Cardiac muscle cell (in vitro differentiated cells and primary cell): ENCODE data around the gene ZNF695. TPM values are rescaled to one million over a fixed set of nuclear protein-coding genes. Genes with fewer than 3 reads are reported as not detected.
A peak's percentile ranks its signal among the peaks of the same experiment; 100 is the strongest.

ENCODE experiments used
- DNase-seq, 2 donors: peaks; one replicate each; pipeline versions ENCODE4 v3.0.0 to v3.0.0-alpha.2; 2010 to 2017; ENCODE audit warnings: low read depth in 1 of 2, low spot score in 1 of 2
- H3K27ac ChIP-seq: fragments of 200-600 bp; sonication (generic); 2 replicates; pipeline ENCODE4 v1.5.1; 2016
- H3K27me3 ChIP-seq: fragments of 200-600 bp; sonication (generic); 2 replicates; pipeline ENCODE4 v1.6.0; 2016; ENCODE audit warnings: control low read depth
- H3K36me3 ChIP-seq: fragments of 200-600 bp; sonication (generic); 2 replicates; pipeline ENCODE4 v1.5.1; 2016; ENCODE audit warnings: control low read depth
- H3K4me1 ChIP-seq: fragments of 200-600 bp; sonication (generic); 2 replicates; pipeline ENCODE4 v1.8.1; 2017; ENCODE audit warnings: low read depth, mild to moderate bottlenecking, mixed run types
- H3K4me3 ChIP-seq: fragments of 200-600 bp; sonication (generic); 2 replicates; pipeline ENCODE4 v1.5.1; 2016; ENCODE audit warnings: mild to moderate bottlenecking
- H3K9me3 ChIP-seq: fragments of 200-600 bp; sonication (generic); 2 replicates; pipeline ENCODE4 v1.5.1; 2017; ENCODE audit warnings: low read depth, mild to moderate bottlenecking, control low read depth
- polyA plus RNA-seq: library from polyadenylated mRNA; unstranded; fragments of >200 nt; fragmentation: Nextera tagmentation; extraction: Ambion mirVana; gene quantifications from 2 replicates; pipeline ENCODE4 v1.2.1, GENCODE V29; 2016
- total RNA-seq: library from RNA; depleted of rRNA; stranded (reverse); fragments of >200 nt; gene quantifications from 2 replicates; pipeline ENCODE4 v1.2.3, GENCODE V29; 2016
- TF ChIP-seq, protein P1 (sequence below): IDR thresholded peaks from 2 replicates; pipeline ENCODE4 v1.5.1; 2012; ENCODE audit warnings: low read depth, mild to moderate bottlenecking, low read length

The ZNF695 gene
- total and polyA plus RNA-seq, 2 experiments from 2014 or later, result 2.0 to 4.3 TPM

DNA sequence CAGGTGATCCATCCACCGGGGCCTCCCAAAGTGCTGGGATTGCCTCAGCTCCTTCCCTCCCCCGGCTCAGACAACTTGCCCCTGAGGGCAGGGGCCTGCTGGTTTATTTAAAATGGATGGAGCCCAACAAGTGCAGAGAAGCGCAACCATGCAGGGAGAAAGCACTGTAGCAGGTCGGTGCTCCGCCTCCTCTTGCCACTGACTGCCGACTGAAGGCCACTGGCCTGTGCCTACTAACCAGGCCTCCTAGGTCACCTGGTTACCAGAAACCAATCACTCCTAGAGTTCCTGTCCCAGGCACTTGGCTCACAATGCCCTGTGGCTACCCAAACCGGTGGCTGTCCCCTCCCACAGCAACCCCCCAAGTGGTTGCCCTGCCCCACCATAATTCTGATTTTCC, 35.9 kb downstream of the ZNF695 start:
- DNase-seq, result no peak
- H3K27me3 ChIP-seq, result no peaks in the 10 kb centered on the region
- TF ChIP-seq, protein P1, sequence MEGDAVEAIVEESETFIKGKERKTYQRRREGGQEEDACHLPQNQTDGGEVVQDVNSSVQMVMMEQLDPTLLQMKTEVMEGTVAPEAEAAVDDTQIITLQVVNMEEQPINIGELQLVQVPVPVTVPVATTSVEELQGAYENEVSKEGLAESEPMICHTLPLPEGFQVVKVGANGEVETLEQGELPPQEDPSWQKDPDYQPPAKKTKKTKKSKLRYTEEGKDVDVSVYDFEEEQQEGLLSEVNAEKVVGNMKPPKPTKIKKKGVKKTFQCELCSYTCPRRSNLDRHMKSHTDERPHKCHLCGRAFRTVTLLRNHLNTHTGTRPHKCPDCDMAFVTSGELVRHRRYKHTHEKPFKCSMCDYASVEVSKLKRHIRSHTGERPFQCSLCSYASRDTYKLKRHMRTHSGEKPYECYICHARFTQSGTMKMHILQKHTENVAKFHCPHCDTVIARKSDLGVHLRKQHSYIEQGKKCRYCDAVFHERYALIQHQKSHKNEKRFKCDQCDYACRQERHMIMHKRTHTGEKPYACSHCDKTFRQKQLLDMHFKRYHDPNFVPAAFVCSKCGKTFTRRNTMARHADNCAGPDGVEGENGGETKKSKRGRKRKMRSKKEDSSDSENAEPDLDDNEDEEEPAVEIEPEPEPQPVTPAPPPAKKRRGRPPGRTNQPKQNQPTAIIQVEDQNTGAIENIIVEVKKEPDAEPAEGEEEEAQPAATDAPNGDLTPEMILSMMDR, result no peak

DNA sequence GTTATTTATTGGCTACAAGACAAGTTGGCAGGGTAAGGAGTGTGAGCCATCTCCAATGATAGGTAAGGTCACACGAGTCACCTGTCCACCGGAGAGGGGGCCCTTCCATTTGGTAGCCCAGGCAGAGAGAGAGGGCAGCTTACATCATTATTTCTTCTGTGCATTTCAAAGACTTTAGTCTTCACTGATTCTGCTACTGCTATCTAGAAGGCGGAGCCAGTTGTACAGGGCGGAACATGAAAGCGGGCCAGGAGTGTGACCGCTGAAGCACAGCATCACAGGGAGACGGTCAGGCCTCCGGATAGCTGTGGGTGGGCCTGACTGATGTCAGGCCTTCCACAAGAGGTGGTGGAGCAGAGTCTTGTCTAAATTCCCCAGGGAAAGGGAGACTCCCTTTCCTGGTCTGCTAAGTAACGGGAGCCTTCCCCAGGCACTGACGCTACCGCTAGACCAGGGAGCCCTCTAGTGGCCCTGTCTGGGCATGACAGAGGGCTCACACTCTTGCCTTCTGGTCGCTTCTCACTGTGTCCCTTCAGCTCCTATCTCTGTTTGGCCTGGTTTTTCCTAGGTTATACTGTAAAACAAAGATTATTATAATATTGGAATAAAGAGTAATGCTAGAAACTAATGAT, 36.7 kb downstream of the ZNF695 start:
- peak; percentile 1 to 73 for DNase-seq

More for the DNA sequence above, 35.9 kb downstream of the ZNF695 start:
- no peaks in the 10 kb centered on the region for H3K9me3 ChIP-seq
- H3K36me3 ChIP-seq, result no peaks in the 10 kb centered on the region
- no peaks in the 10 kb centered on the region for H3K4me1 ChIP-seq
- H3K4me3 ChIP-seq, result no peak overlapping the region
- no peak overlapping the region for H3K27ac ChIP-seq

DNA sequence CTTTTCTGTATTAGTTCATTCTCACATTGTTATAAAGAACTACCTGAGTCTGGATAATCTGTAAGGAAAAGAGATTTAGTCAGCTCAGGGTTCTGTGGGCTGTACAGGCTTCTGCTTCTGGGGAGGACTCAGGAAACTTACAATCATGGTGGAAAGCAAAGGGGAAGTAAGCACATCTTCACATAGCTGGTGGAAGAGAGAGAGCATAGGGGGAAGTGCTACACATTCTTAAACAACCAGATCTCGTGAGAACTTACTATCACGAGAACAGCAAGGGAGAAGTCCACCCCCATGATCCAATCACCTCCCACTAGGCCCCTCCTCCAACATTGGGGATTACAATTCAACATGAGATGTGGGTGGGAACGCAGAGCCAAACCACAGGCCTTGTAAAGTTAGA, 38.2 kb downstream of the ZNF695 start:
- DNase-seq, result no peak
- TF ChIP-seq, protein P1, result no peak
- Histone ChIP-seq H3K27me3 (no peaks in the 10 kb centered on the region), H3K9me3 (no peaks in the 10 kb centered on the region), H3K4me1 (no peaks in the 10 kb centered on the region), H3K27ac (no peak overlapping the region), H3K36me3 (no peaks in the 10 kb centered on the region), H3K4me3 (no peak overlapping the region)

More for the DNA sequence above, 36.7 kb downstream of the ZNF695 start:
- H3K27ac ChIP-seq, result no peak overlapping the region
- TF ChIP-seq, protein P1, result peak; percentile 80
- no peaks in the 10 kb centered on the region for H3K9me3 ChIP-seq
- no peaks in the 10 kb centered on the region for H3K4me1 ChIP-seq
- H3K36me3 ChIP-seq, result no peaks in the 10 kb centered on the region
- H3K27me3 ChIP-seq, result no peaks in the 10 kb centered on the region
- no peak overlapping the region for H3K4me3 ChIP-seq

DNA sequence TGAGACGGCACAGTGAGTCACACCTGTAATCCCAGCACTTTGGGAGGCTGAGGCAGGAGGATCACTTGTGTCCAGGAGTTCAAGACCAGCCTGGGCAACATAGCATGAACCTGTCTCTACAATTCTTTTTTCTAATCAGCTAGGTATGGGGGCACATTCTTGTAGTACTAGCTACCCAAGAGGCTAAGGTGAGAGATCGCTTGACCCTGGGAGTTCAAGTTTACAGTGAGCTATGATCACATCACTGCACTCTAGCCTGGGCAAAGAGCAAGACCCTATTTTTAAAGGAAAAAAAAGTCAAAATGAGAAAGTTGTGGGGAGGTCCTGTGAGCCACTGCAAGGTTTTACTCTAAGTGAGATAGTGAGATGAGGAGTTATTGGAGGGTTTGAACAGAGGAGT, 41.4 kb downstream of the ZNF695 start:
- DNase-seq, result no peak
- no peaks in the 10 kb centered on the region for H3K36me3 ChIP-seq
- no peak overlapping the region for H3K4me3 ChIP-seq
- no peaks in the 10 kb centered on the region for H3K27me3 ChIP-seq
- no peaks in the 10 kb centered on the region for H3K9me3 ChIP-seq
- TF ChIP-seq, protein P1, result no peak
- no peaks in the 10 kb centered on the region for H3K4me1 ChIP-seq
- no peak overlapping the region for H3K27ac ChIP-seq

DNA sequence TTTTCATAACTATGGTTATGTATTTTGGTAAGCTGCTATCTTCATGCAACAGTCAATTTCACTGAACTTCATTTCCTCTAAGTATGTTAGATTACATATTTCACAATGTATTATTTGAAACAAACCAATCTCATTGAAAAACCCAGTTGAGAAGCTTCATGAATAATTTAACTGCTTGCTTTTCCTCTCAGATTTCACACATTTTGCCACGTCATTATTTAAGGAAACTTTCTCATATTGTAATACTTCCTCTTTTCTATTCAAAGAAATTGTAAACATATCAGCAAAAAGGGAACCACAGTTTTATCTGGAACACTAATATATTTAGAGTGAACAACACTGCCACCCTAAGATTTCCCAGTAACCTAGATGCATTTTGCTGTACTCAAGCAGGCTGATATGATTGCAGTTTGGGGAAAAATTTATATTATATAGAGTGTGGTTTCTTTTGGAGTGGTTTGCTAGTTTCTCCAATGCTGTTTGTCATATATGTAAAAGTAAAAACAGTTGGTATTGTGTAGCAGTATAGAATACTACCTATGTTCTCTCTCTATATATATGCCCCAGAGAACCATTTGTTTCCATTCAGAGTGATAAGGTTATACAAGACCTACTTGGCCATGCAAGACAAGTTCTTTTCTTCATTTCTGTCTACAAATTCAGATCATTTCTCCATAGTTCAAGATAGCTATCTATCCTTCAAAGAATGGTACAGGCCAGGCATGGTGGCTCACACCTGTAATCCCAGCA, 47.7 kb downstream of the ZNF695 start:
- peak in 1 of 2 donors; percentile 33 for DNase-seq

More for the DNA sequence above, 47.7 kb downstream of the ZNF695 start:
- no peak overlapping the region for H3K27ac ChIP-seq
- H3K36me3 ChIP-seq, result no peaks in the 10 kb centered on the region
- TF ChIP-seq, protein P1, result peak; percentile 10
- H3K4me3 ChIP-seq, result no peak overlapping the region
- H3K9me3 ChIP-seq, result no peaks in the 10 kb centered on the region
- H3K27me3 ChIP-seq, result no peaks in the 10 kb centered on the region
- H3K4me1 ChIP-seq, result no peaks in the 10 kb centered on the region
